Naive B cell (primary cell): ENCODE measurements around the gene RAB23. TPM values are rescaled to one million over a fixed set of nuclear protein-coding genes. Genes with fewer than 3 reads are reported as not detected.

Experiments used
- ATAC-seq, 2 donors: fragments of 150-1000 bp; cut with Tn5 transposase; 2 replicates each; pipeline ENCODE4 v1.10.0; 2021; ENCODE audit warnings: low read depth in 2 of 2, mild to moderate bottlenecking in 2 of 2, moderate library complexity in 2 of 2
- DNase-seq: peaks from one replicate; pipeline ENCODE4 v3.0.0; 2022
- H3K27ac Mint-ChIP-seq, 6 donors: one replicate each; pipeline ENCODE4 v1.8.0; 2020 to 2022; ENCODE audit warnings: mild to moderate bottlenecking in 6 of 6, mixed read lengths in 6 of 6, moderate library complexity in 5 of 6, inconsistent platforms in 2 of 6
- H3K27me3 Mint-ChIP-seq, 3 donors: one replicate each; pipeline ENCODE4 v1.8.0; 2021 to 2022; ENCODE audit warnings: mixed read lengths in 3 of 3, mild to moderate bottlenecking in 1 of 3
- H3K36me3 Mint-ChIP-seq, 2 donors: one replicate each; pipeline ENCODE4 v1.8.0; 2020 to 2022; ENCODE audit warnings: mixed read lengths in 2 of 2, inconsistent platforms in 1 of 2, mild to moderate bottlenecking in 1 of 2
- H3K4me1 Mint-ChIP-seq, 3 donors: one replicate each; pipeline ENCODE4 v1.8.0; 2020 to 2022; ENCODE audit warnings: mixed read lengths in 3 of 3, inconsistent platforms in 1 of 3, mild to moderate bottlenecking in 1 of 3, moderate library complexity in 1 of 3
- H3K4me3 Mint-ChIP-seq, 8 donors: one replicate each; pipeline ENCODE4 v1.8.0; 2020 to 2022; ENCODE audit warnings: mild to moderate bottlenecking in 8 of 8, mixed read lengths in 8 of 8, moderate library complexity in 8 of 8, inconsistent platforms in 2 of 8
- H3K9me3 Mint-ChIP-seq, 7 donors: one replicate each; pipeline ENCODE4 v1.8.0; 2020 to 2022; ENCODE audit warnings: mixed read lengths in 7 of 7, mild to moderate bottlenecking in 5 of 7, inconsistent platforms in 2 of 7, moderate library complexity in 1 of 7
- polyA plus RNA-seq, 6 donors: library from polyadenylated mRNA; unstranded; fragments of 300-500 nt; fragmentation: Illumina TruSeq; gene quantifications; one replicate each; pipeline ENCODE4 v1.2.3, GENCODE V29; 2021; ENCODE audit warnings: low read depth in 6 of 6

RAB23 gene
- polyA plus RNA-seq, 6 donors from 2014 or later, result 0.26 to 0.79 (median 0.44) TPM; not detected in 1

DNA sequence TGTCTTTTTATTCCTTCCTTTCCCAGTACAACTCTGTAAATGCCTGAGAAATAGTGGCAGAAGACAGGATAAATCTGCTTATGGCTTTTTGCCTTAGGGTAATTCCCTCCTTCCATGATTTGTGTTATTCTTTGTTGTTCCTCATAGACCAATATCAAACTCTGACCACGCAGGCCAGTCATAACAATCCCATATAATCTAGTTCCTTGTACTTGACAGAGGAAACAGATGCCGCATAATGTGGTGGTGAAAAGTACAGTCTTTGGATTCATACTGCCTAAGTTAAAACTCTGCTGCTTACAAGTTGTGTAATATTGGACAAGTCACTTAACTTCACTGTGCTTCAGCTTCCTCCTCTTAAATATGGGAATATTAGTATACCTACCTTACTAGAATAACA lies 58.2 kb downstream of the RAB23 start:
- Mint-ChIP-seq H3K4me3 (no peak overlapping the region), H3K9me3 (peaks cover 0 to 11% (median 3%) of the 10 kb centered on the region in 7 donors), H3K27me3 (no peaks in the 10 kb centered on the region), H3K4me1 (no peaks in the 10 kb centered on the region), H3K36me3 (peaks cover 13 to 24% of the 10 kb centered on the region in 2 donors), H3K27ac (no peak overlapping the region)
- ATAC-seq, result no peak
- DNase-seq, result no peak

DNA sequence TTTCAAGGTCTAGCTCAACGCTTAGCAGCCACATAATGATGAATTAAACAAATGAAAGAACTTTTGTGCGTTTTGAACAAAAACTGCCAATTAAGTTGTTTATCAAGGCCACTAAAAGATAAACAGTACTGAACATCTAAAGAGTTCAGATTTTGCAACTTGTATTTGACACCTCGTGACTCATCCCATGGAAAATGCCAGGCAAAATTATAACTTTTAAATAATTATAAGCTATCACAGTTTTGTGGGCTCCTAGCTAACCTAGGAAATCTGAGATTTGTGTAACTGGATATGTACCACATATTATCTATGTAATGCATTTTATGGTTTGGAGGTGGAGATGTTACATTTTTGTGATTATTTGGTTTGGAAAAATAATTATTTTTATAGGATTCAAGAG lies 59.6 kb downstream of the RAB23 start:
- DNase-seq (no peak), ATAC-seq (no peak)
- Mint-ChIP-seq H3K4me3 (no peak overlapping the region), H3K27ac (no peak overlapping the region), H3K4me1 (no peaks in the 10 kb centered on the region), H3K27me3 (no peaks in the 10 kb centered on the region), H3K36me3 (peaks cover 13 to 24% of the 10 kb centered on the region in 2 donors), H3K9me3 (peaks cover 0 to 11% (median 3%) of the 10 kb centered on the region in 7 donors)

- DNase-seq (no peak), ATAC-seq (no peak)
- H3K4me1 Mint-ChIP-seq, result no peaks in the 10 kb centered on the region
- H3K27ac Mint-ChIP-seq, result peak overlapping the region in 2 of 6 donors; percentile 31 to 71
- no peaks in the 10 kb centered on the region for H3K27me3 Mint-ChIP-seq
- H3K9me3 Mint-ChIP-seq, result peaks cover 0 to 11% (median 3%) of the 10 kb centered on the region in 7 donors
- peaks cover 13 to 24% of the 10 kb centered on the region in 2 donors for H3K36me3 Mint-ChIP-seq
- H3K4me3 Mint-ChIP-seq, result no peak overlapping the region
These were observed 60.1 kb downstream of the RAB23 start for GRCh38 chr6:57162028-57162427.

DNA sequence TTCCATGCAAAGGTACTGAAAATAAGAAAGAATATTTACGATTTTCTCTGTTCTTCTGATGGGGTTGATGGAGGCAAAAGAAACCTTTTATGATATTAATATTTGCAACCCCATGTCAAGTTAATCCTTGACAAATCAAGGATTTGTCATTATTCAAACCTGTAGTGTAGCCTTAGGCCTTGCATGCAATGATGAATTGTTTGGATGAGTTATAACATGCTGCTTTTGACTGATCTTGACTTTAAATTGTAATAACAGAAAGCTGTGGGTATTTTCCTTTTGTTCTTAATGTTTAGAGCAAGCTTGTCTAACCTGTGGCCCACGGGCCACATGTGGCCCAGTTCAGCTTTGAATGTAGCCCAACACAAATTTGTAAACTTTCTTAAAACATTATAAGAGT lies 63.0 kb downstream of the RAB23 start:
- DNase-seq, result no peak
- Mint-ChIP-seq H3K4me3 (no peak overlapping the region), H3K9me3 (no peaks in the 10 kb centered on the region), H3K36me3 (peaks cover 0 to 17% of the 10 kb centered on the region in 2 donors), H3K27me3 (no peaks in the 10 kb centered on the region), H3K4me1 (no peaks in the 10 kb centered on the region), H3K27ac (no peak overlapping the region)
- no peak for ATAC-seq

DNA sequence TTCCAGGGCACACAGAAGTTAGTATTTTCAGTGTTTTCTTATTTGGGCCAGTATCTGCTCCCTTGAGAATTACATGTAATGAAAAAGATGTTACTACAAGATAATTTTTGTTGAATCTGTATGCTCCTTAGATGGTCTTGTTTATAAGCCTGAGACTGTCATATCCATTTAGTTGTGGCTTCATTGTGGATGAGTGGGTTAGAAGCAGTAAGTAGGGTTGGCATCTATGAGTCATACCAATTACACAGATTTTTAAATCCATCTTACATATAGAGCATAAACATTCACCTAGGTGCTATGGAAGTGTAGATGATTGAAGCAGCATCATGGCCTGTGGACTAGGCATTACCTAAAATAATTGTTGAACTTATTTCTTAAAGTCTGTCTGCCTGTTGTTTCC lies 63.4 kb downstream of the RAB23 start:
- no peaks in the 10 kb centered on the region for H3K27me3 Mint-ChIP-seq
- no peak for ATAC-seq
- no peak overlapping the region for H3K4me3 Mint-ChIP-seq
- H3K4me1 Mint-ChIP-seq, result no peaks in the 10 kb centered on the region
- peaks cover 0 to 22% of the 10 kb centered on the region in 2 donors for H3K36me3 Mint-ChIP-seq
- no peaks in the 10 kb centered on the region for H3K9me3 Mint-ChIP-seq
- no peak for DNase-seq
- H3K27ac Mint-ChIP-seq, result no peak overlapping the region

DNA sequence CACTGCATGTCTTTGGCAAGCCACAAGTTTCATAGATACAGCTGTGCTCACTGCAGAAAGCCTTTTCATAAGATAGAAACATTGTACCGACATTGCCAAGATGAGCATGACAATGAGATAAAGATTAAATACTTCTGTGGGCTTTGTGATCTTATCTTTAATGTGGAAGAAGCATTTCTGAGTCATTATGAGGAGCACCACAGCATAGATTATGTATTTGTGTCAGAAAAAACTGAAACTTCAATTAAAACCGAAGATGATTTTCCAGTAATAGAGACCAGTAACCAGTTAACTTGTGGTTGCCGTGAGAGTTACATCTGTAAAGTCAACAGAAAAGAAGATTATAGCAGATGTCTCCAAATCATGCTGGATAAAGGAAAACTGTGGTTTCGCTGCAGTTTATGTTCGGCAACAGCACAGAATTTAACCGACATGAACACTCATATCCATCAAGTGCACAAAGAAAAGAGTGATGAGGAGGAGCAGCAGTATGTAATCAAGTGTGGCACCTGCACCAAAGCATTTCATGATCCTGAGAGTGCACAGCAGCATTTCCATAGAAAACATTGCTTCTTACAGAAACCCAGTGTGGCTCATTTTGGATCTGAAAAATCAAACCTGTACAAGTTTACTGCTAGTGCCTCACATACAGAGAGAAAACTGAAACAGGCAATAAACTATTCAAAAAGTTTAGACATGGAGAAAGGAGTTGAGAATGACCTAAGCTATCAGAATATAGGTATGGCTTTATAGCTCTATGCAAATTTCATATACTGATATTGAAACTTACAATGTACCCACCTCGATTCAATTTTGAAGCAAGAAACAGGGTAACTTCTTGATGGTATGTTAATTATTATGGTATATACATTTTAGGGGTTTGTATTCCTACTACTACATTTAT lies 73.9 kb downstream of the RAB23 start:
- no peak overlapping the region for H3K4me3 Mint-ChIP-seq
- no peak overlapping the region for H3K27ac Mint-ChIP-seq
- H3K36me3 Mint-ChIP-seq, result peaks cover 24% of the 10 kb centered on the region in 2 donors
- no peaks in the 10 kb centered on the region for H3K4me1 Mint-ChIP-seq
- ATAC-seq (no peak), DNase-seq (no peak)
- no peaks in the 10 kb centered on the region for H3K27me3 Mint-ChIP-seq
- H3K9me3 Mint-ChIP-seq, result peaks cover 0 to 1% (median 0%) of the 10 kb centered on the region in 7 donors

- Mint-ChIP-seq H3K27me3 (no peaks in the 10 kb centered on the region), H3K9me3 (peaks cover 0 to 1% (median 0%) of the 10 kb centered on the region in 7 donors), H3K27ac (no peak overlapping the region), H3K4me3 (no peak overlapping the region), H3K36me3 (peaks cover 29% of the 10 kb centered on the region in 2 donors), H3K4me1 (no peaks in the 10 kb centered on the region)
- no peak for ATAC-seq
- DNase-seq, result no peak
These were observed 74.7 kb downstream of the RAB23 start for GRCh38 chr6:57147401-57147800.

DNA sequence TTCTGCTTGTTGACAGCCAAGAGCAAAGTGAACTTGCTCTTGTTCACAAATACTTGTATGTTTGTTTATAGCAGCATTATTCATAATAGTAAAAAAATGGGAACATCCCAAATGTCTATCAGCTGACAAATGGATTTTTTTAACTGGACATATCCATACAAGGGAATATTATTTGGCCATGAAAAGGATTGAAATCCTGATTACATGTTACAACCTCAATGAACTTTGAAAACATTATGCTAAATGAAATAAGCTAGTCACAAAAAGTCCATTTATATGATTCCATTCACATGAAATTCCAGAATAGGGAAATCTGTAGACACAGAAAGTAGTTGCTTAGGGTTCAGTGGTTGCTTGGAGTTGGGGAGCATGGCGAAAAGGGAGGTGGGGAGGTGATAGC lies 78.4 kb downstream of the RAB23 start:
- H3K27me3 Mint-ChIP-seq, result no peaks in the 10 kb centered on the region
- H3K4me1 Mint-ChIP-seq, result no peaks in the 10 kb centered on the region
- H3K9me3 Mint-ChIP-seq, result peaks cover 0 to 5% (median 0%) of the 10 kb centered on the region in 7 donors
- no peak for DNase-seq
- ATAC-seq, result no peak
- peak overlapping the region in 1 of 6 donors; percentile 29 for H3K27ac Mint-ChIP-seq
- H3K36me3 Mint-ChIP-seq, result peaks cover 26 to 35% of the 10 kb centered on the region in 2 donors
- no peak overlapping the region for H3K4me3 Mint-ChIP-seq

DNA sequence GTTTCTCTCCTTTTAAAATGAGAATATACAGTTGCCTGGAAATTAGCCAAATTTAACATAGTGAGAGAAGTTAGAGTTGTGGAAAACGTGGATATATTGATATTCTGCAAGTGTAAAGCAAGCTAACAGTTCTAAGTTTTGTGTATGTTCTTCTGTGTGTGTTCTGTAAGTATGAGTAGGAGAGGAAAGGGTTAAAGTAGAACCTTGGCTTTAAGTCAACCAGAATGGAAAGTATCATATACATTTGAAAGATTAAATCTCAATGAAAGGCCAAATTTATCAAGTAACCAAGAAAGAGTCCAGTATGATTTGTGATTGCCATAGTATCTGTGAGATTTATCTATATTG lies 80.0 kb downstream of the RAB23 start:
- ATAC-seq (no peak), DNase-seq (no peak)
- peaks cover 21 to 26% of the 10 kb centered on the region in 2 donors for H3K36me3 Mint-ChIP-seq
- peaks cover 0 to 5% (median 0%) of the 10 kb centered on the region in 7 donors for H3K9me3 Mint-ChIP-seq
- no peaks in the 10 kb centered on the region for H3K27me3 Mint-ChIP-seq
- no peaks in the 10 kb centered on the region for H3K4me1 Mint-ChIP-seq
- H3K27ac Mint-ChIP-seq, result no peak overlapping the region
- no peak overlapping the region for H3K4me3 Mint-ChIP-seq

GRCh38 chr6:57141451-57142177 lies 80.5 kb downstream of the RAB23 start:
- no peak for ATAC-seq
- Mint-ChIP-seq H3K4me1 (no peaks in the 10 kb centered on the region), H3K36me3 (peaks cover 23 to 31% of the 10 kb centered on the region in 2 donors)

DNA sequence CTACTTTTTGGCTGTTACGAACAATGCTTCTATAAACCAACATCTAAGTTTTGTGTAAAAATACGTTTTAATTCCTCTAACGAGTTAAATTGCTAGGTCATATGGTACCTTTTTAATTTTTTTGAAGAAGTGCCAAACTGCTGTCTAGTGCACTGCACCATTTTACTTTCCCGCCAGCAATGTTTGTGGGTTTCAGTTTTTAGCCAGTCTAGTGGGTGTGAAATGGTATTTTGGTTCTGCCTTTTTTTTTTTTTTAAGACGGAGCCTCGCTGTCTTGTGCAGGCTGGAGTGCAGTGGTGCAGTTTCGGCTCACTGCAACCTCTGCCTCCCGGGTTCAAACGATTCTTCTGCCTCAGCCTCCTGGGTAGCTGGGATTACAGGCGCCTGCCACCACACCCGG lies 84.1 kb downstream of the RAB23 start:
- ATAC-seq, result no peak
- H3K27ac Mint-ChIP-seq, result no peak overlapping the region
- DNase-seq, result no peak
- H3K4me3 Mint-ChIP-seq, result no peak overlapping the region
- no peaks in the 10 kb centered on the region for H3K27me3 Mint-ChIP-seq
- peaks cover 23 to 37% of the 10 kb centered on the region in 2 donors for H3K36me3 Mint-ChIP-seq
- H3K9me3 Mint-ChIP-seq, result peaks cover 0 to 5% (median 0%) of the 10 kb centered on the region in 7 donors
- no peaks in the 10 kb centered on the region for H3K4me1 Mint-ChIP-seq

More at GRCh38 chr6:57141451-57142177, 80.5 kb downstream of the RAB23 start:
- Mint-ChIP-seq H3K27ac (no peak overlapping the region), H3K9me3 (peaks cover 0 to 5% (median 0%) of the 10 kb centered on the region in 7 donors), H3K27me3 (no peaks in the 10 kb centered on the region), H3K4me3 (no peak overlapping the region)
- no peak for DNase-seq

DNA sequence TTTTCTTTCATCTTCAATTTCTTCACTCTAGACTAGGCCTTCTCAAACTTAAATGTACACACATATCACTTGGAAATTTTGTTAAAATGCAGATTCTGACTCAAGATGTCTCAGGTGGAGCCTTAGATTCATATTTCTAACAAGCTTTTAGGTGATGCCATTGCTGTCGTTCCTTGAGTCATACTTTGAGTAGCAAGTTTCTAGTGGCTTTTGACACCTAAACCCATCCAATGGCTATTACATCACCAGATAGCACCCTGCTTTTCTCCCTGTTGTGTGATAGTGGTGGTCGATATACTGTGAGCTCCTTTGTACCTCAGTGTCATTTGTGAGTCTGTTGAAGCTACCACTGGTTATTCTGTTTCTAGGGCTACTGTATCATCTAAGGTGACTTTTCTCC lies 84.8 kb downstream of the RAB23 start:
- Mint-ChIP-seq H3K36me3 (peaks cover 17 to 31% of the 10 kb centered on the region in 2 donors), H3K4me1 (no peaks in the 10 kb centered on the region), H3K27me3 (no peaks in the 10 kb centered on the region), H3K27ac (no peak overlapping the region), H3K9me3 (peaks cover 0 to 5% (median 0%) of the 10 kb centered on the region in 7 donors), H3K4me3 (no peak overlapping the region)
- no peak for DNase-seq
- ATAC-seq, result no peak
